Loucy (cell line): Measurements from ENCODE around the gene PDLIM4.

Experiments used
- CTCF ChIP-seq: fragments of 200-600 bp; sonication (generic); conservative IDR thresholded peaks from 2 replicates; pipeline ENCODE4 v1.5.1; 2014; ENCODE audit warnings: mild to moderate bottlenecking, antibody characterized with exemption, low read length
- EZH2phosphoT487 ChIP-seq: fragments of 200-600 bp; IDR thresholded peaks from 2 replicates; pipeline ENCODE4 v1.6.1; 2018; ENCODE audit warnings: antibody characterized with exemption, mild to moderate bottlenecking, moderate library complexity, borderline replicate concordance

- no peak for TF ChIP-seq EZH2phosphoT487
- no peak for TF ChIP-seq CTCF
Measured at GRCh38 chr5:132256783-132257130, 739 bp upstream of the PDLIM4 start.
